DND-41 (cell line): ENCODE measurements around the gene DGKI.

Experiments
- EZH2 ChIP-seq: IDR thresholded peaks from 3 replicates; pipeline ENCODE4 v1.6.1; 2012; ENCODE audit warnings: borderline replicate concordance, low read depth, mild to moderate bottlenecking, moderate library complexity, low read length, inconsistent platforms; ENCODE audit not compliant: severe bottlenecking
- TF ChIP-seq, protein P1 (sequence below): IDR thresholded peaks from 2 replicates; pipeline ENCODE4 v1.5.1; 2012; ENCODE audit warnings: borderline replicate concordance, low read length, moderate library complexity, mild to moderate bottlenecking; ENCODE audit not compliant: poor library complexity, severe bottlenecking; ENCODE audit errors: extremely low read depth

GRCh38 chr7:137696988-137697387 is 149.8 kb downstream of the DGKI start:
- TF ChIP-seq, protein P1, sequence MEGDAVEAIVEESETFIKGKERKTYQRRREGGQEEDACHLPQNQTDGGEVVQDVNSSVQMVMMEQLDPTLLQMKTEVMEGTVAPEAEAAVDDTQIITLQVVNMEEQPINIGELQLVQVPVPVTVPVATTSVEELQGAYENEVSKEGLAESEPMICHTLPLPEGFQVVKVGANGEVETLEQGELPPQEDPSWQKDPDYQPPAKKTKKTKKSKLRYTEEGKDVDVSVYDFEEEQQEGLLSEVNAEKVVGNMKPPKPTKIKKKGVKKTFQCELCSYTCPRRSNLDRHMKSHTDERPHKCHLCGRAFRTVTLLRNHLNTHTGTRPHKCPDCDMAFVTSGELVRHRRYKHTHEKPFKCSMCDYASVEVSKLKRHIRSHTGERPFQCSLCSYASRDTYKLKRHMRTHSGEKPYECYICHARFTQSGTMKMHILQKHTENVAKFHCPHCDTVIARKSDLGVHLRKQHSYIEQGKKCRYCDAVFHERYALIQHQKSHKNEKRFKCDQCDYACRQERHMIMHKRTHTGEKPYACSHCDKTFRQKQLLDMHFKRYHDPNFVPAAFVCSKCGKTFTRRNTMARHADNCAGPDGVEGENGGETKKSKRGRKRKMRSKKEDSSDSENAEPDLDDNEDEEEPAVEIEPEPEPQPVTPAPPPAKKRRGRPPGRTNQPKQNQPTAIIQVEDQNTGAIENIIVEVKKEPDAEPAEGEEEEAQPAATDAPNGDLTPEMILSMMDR: no peak
- no peak for TF ChIP-seq EZH2
